ENCODE results near the gene AK8.

The AK8 gene

GRCh38 chr9:132770770-132771310, 107.2 kb downstream of the AK8 start:
- no peak for DNase-seq (ENCODE audit: low read depth in 2 of 2)

DNA sequence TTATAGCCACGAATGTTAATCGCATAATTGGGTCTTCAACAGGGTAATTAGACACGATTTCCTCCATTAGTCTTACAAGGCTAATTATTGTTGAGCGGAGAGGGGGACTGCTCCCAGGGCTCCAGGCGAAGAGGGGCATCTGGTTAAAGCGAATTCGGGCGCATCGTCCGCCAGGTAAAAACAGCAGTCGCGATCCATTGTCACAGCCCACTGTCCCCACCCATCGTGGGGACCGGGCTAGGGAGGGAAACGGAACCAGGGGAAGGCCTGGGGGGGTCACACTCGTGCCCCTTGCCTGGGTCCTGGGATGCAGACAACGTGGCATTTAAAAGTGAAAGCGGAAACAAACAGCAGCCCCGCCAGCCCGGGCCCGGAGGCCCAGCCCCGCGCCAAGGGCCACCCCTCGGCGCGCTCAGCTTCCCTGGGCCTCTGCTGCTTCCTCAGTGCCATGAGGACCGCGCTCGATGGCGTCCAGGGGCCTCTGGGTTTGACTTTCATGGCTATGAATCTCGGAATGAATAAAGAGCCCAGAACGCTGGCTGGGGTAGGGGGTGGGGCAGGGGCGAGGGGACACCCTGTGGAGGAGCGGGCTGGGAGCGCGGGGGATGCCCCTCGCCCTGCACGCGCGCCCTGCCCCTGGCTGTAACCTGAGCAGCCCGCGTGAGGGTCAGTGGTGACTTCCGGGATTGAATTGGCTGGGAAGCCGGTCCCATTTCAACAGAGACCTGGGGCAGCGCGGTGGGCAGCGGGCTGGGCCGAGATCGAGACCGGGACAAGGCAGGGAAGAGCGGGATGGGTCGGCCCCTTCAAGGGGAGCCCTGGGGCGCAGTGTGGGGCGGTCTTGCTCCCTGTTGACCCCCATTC, 107.9 kb downstream of the AK8 start:
- DNase-seq (ENCODE audit: low read depth in 2 of 2): peak in 1 of 2 donors; percentile 32

DNA sequence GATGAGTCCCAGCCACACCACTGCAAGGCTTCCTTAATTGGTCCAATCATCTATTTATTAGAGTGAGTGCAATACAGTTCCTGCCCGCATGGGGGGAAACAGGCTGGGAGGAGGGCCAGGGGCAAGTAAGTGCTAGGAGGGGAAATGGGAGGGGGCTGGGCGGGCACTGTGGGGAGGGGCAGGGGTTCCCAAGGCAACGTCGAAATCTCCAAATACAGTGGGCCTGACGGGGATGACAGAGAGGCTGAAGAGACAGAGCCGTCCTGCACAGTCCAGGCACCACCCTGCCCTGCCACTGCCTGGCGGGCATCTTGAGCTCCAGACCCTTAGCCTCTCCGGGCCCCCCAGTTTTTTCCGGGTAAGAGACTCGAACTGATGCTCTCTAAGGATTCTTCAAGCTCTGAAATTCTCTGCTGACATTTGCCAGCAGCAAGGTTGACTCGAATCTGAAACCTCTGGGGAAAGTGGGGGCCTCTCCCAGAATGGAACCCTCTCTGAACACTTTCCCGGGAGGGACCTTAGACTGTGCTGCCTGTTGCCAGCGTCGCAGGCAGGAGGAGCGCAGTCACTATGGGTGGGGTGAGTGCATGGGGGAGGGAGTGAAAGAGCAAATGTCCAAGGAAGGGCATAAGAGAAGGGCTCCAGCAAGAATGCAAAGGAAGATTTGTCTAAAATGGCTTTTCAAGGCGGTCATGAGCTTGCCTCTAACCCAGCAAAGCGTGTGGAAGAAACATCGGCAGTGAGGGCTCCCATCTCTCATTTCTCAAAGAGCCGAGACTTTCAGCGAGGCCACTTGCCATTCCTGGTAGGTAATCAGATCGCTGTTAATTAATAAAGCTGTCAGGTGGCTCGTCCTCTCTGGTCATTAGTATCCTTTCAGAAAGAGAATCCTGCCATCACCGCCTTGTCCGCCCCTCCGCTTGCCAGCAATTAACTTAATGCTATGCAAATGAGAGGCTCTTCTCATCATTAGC, 108.9 kb downstream of the AK8 start:
- DNase-seq (ENCODE audit: low read depth in 2 of 2): peak; percentile 25 to 29

DNA sequence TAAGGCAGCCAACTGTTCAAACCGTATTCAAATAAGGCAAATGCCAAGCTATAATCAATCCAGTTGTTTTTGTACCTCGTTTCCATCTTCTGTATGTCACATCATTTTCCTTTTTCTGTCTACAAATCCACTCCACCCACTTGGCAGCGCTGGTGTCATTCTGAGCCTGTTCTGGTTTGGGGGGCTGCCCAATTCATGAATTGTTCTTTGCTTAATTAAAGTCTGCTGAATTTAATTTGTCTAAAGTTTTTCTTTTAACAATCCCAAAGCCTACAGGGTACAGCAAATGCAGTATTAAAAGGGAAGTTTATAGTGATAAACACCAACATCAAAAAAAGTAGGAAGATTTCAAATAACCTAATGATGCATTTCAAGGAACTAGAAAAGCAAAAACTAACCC, 114.5 kb downstream of the AK8 start:
- no peak for DNase-seq (ENCODE audit: low read depth in 2 of 2)

GRCh38 chr9:132762896-132763295, 115.2 kb downstream of the AK8 start:
- no peak for DNase-seq (ENCODE audit: low read depth in 2 of 2)

DNA sequence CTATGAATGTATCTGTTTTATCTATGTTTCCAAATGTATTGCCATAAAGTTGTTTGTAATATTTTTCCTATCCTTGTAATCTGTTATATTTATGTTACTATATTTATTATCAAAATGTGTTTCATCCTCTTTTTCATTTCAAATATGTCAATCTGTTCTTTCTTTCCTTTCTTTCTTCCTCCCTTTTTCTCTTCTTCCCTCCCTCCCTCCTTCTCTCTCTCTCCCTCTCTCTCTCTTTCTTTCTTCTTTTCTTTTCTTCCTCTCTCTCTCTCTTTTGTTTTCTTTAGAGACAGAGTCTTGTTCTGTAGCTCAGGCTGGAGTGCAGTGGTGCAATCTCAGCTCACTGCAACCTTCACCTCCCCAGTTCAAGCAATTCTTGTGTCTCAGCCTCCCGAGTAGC, 116.5 kb downstream of the AK8 start:
- no peak for DNase-seq (ENCODE audit: low read depth in 2 of 2)

DNA sequence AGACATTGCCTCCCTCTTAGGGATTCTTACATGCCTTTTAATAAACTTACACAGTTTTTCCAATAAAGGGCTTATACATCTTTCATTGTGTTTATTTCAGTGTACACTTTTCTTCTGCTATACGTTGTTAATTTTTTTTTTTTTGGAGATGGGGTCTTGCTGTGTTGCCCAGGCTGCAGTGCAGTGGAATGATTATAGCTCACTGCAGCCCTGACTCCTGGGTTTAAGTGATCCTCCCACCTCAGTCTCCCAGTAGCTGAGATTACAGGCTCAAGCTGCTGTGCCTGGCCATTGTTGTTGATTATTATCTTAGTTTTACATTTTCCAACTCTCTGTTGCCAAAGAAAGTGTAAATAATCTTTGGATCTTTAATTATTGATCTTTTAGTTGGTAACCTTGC, 118.0 kb downstream of the AK8 start:
- DNase-seq (ENCODE audit: low read depth in 2 of 2): no peak

- no peak for DNase-seq (ENCODE audit: low read depth in 2 of 2)
These were observed 121.1 kb downstream of the AK8 start for GRCh38 chr9:132757016-132757415.

- no peak for DNase-seq (ENCODE audit: low read depth in 2 of 2)
These were observed 121.8 kb downstream of the AK8 start for GRCh38 chr9:132756214-132756845.

DNA sequence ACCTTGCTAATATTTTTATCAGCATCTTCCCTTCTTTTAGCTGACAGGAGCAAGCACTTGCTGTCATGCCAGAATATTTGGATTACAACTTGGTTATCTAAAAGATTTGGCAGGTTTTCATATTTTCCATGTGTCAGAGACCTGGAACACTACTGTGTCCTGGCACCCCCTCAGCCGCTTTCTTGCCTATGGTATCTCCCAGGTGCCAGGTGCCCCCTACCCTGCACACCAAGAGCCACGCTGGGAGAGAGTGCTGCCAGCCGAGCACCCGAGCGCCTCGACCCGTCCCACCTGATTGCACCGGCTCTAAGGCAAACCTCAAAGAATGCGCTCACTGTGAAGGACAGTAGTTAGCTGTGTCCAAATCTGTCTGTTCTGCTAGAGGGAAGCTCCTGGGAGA, 123.0 kb downstream of the AK8 start:
- no peak for DNase-seq (ENCODE audit: low read depth in 2 of 2)

- DNase-seq (ENCODE audit: low read depth in 2 of 2): no peak
These were observed 123.8 kb downstream of the AK8 start for GRCh38 chr9:132754236-132754635.

DNA sequence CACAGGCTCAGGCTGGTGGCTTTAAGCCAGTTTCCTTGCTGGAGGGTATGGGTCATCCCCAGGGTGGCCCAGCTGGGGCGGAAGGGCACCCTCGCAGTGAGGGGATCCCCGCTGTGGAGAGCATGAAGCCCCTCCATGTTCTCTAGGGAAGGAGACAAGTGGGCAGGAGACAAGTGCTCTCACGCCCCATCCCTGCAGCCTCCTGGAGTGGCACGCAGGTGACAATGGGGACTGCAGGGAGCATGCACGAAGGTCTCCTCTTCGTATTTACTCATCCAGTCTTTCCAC, 124.5 kb downstream of the AK8 start:
- DNase-seq (ENCODE audit: low read depth in 2 of 2): no peak

DNA sequence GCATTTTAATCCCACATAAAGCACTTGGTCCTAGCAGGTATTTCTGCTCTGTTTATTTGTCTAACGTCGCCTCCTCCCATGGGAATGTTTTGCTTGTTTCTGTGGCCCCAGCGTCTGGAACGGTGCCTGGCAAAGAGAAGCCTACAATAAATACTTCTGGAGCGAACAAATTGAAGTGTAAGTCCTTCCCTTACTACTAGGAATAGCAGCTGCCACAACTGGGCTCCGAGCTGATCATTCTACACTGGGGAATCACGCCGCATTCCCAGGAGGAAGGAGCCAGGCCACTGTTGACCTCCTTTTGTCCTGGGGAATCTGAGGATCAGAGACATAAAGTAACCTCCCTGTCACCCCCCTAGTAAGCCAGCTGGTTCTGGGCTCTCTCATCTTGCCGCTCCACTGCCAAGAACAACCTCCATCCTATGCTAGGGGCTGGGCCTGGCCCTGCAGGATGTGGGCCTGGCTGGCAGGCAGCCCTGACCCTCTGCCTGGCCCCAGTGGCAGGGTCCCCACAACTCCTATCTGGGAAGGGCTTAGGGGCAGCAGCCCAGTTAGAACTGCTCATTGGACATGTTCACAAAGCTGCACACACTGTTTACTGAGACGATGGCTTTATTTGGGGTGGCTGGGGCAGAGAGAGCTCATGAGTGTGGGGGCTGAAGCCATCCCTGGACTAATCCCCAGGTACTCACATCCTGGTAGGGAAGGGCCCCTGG, 125.0 kb downstream of the AK8 start:
- DNase-seq (ENCODE audit: low read depth in 2 of 2): no peak

- DNase-seq (ENCODE audit: low read depth in 2 of 2): no peak
These were observed 127.4 kb downstream of the AK8 start for GRCh38 chr9:132750668-132751067.

DNA sequence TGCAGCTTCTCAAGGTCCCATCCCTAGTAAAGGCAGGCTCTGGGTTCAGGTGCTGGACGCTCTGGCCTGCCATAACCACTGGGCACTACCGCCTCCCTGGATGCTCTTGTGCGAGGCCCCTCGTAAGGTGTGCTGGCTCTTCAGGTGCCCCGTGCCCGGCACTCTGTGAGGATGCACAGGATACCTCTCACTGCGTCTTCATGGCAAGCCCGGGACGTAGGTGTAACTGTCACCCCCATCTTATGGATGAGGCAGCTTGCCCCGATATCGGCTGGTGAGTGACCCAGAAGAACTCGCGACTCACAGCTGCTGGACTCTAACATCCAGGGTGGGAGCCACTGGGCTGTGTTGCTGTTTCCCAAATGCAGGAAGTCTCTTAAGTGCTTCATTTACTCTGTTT, 128.8 kb downstream of the AK8 start:
- DNase-seq (ENCODE audit: low read depth in 2 of 2): no peak

GRCh38 chr9:132748450-132748849, 129.6 kb downstream of the AK8 start:
- DNase-seq (ENCODE audit: low read depth in 2 of 2): no peak

DNA sequence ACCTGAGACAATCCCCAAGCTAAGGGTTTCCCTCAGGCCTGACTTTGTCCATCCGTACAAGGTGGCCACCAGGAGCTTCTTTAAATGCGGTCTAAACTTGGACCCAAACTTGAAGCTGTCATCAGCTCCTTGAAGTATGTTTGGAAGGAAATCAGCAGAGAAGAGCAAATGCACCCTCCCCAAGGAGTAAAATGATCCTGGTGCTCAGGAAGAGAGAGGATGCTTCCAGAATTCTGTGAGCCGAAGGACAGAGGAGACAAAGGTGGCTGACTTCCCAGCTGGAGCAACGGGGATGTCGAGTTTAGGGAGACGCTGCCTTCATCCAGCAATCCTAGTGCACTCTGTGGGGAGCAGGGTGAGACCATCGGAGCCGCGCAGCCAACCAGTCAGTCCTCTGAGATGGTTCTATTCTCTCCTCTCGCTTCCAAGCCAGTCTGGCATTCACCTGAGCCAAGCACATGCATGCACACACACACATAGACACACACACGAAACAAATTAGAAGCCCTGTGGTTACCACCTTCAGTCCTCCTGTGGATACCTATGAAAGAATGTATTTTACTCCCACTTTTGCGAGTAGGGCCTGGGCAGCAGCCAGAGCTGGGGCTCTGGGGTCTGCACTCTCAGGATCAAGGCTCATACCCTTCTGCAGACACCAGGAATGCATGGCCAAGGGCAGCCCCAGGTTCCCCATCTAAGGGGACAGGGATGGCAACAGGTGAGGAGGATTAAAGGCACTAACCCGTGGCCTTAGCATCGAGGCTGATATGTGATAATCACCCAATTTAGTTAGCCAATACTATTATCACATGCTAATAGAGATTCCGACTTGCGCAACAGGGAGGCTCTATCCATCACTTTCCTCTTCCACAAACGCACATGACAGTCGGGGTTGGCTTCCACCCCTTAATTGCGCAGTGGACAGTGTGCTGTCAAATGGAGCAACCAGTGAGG, 132.1 kb downstream of the AK8 start:
- DNase-seq (ENCODE audit: low read depth in 2 of 2): no peak

GRCh38 chr9:132744881-132745755, 133.0 kb downstream of the AK8 start:
- no peak for DNase-seq (ENCODE audit: low read depth in 2 of 2)

DNA sequence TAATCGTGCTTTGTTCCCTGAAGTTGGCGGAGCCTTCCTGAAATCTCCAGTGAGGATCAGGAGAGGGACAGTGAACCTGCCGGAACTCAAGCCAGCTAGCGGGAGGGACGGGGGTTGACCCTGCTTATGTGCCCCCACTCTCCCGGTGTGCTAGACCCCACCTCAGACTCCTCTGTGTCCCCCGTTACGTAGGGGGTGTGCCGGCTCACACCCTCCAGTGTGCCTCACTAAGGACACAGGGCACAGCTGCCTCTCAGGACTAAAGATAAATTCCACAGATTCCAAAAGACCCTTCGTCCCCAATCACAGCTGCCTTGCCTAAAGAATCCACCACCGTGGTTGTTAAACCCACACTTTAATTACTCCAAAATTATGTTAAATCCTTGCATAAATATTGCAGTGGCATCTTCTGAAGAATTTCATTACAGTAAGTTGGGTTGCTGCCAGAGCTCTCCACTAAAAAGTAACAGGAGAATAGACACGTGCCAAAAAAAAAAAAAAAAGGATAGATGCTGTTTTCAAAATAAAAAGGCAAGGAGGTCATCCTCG, 134.1 kb downstream of the AK8 start:
- DNase-seq (ENCODE audit: low read depth in 2 of 2): no peak
